GM18909 (cell line): ENCODE results near the gene HNRNPH2.

Source experiments
- ATAC-seq: cut with Tn5 transposase; IDR thresholded peaks from one replicate; pipeline ENCODE4 v1.9.1; 2021; ENCODE audit warnings: mild to moderate bottlenecking; ENCODE audit not compliant: unreplicated experiment, poor library complexity

HNRNPH2 gene

DNA sequence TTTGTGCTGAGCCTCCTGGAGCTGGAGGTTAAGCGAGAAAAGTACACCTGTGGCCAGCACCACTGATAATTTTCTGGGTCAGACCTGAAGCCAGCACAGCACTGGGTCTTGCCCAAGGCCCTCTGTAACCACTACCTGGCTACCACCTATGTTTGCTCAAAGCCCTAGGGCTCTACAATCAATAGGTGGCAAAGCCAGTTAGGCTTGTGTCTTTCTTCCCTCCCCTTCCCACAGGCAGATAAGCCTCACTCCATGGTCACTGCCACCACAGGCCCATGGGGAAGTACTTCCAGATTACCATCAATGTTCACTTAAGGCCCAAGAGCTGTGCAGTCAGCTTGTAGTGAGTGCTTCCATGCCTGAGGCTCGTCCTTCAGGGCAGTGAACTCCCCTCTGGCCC is 42.1 kb downstream of the HNRNPH2 start:
- no peak for ATAC-seq

- ATAC-seq: no peak
Observed at GRCh38 chrX:101450961-101451360, 42.9 kb downstream of the HNRNPH2 start.

DNA sequence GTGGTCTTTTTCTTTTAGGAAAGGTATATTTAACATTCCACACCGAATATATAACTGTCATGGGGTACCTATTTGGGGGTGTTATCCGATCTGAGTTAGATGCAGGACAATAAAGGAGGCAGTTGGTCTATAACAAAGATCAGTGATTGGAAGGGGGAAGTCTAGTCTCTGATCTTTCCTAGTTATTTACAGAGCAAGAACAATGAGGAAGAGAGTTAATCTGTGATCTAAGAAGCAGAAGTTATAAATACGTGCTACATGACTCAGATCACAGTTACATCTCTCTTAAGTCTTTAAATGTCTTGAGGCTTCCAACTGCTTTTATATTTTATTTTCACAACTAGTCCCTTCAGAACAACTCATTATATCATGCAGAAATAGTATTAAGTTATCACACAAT is 44.0 kb downstream of the HNRNPH2 start:
- no peak for ATAC-seq

DNA sequence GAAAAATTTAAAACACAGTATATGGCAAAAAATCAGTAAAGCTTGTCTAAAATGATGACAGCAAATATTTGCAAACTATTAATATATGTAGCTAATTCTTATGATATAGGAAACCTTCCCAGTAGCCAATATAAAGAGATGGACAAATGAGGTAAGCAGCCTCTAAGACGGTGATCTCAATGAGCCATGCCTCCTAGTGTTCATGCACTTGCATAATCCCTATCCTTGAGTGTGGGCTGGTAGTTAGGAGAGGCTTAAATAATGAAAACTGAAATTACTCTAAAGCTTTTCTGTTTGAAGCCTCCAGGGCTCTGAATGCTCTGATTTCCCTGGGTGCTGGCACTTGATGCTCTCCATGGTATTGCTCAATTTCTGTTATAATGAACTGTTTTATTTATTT is 52.6 kb downstream of the HNRNPH2 start:
- ATAC-seq: no peak

DNA sequence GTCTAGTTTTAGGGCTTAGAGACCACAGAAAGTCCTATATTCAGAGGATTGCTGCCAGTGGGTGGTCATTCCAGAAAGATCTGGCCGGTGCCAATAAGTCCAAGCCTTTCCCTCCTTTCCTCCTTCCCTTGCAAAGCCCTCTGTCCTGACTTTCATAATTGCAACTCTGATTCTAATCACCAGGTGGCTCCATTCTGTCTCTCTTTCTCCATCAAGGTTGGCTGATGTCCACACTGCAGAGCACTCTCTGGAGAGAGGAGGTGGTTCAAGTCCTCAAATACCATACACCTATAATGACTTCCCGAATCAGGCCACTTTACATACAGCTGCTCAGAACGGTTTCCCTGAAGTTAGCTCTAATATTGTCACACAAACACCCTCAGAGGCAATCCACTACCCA is 54.9 kb downstream of the HNRNPH2 start:
- peak; percentile 71 for ATAC-seq
